Fibroblast of lung (primary cell): Measurements from ENCODE around the gene RPS29.

Experiments used
- EZH2 ChIP-seq: IDR thresholded peaks from 2 replicates; pipeline ENCODE4 v1.5.1; 2012; ENCODE audit warnings: low read length, control low read depth, mild to moderate bottlenecking; ENCODE audit errors: missing control alignments
- TF ChIP-seq, protein P1 (sequence below), 2 donors: IDR thresholded peaks in 1 of 2; conservative IDR thresholded peaks in 1 of 2; 1 replicate in 1 of 2; 2 replicates in 1 of 2; pipeline ENCODE4 v1.5.1; 2011 to 2012; ENCODE audit warnings: low read length in 2 of 2, control low read depth in 1 of 2, inconsistent platforms in 1 of 2, low read depth in 1 of 2, mild to moderate bottlenecking in 1 of 2

- TF ChIP-seq, protein P1, sequence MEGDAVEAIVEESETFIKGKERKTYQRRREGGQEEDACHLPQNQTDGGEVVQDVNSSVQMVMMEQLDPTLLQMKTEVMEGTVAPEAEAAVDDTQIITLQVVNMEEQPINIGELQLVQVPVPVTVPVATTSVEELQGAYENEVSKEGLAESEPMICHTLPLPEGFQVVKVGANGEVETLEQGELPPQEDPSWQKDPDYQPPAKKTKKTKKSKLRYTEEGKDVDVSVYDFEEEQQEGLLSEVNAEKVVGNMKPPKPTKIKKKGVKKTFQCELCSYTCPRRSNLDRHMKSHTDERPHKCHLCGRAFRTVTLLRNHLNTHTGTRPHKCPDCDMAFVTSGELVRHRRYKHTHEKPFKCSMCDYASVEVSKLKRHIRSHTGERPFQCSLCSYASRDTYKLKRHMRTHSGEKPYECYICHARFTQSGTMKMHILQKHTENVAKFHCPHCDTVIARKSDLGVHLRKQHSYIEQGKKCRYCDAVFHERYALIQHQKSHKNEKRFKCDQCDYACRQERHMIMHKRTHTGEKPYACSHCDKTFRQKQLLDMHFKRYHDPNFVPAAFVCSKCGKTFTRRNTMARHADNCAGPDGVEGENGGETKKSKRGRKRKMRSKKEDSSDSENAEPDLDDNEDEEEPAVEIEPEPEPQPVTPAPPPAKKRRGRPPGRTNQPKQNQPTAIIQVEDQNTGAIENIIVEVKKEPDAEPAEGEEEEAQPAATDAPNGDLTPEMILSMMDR (conservative IDR thresholded peaks at IDR 0.05 in 1 of 2, IDR thresholded peaks at IDR 0.05 in 1 of 2; ENCODE audit: low read depth in 1 of 2, low read length in 2 of 2) = no peak
- no peak for TF ChIP-seq EZH2
These were observed 37.2 kb upstream of the RPS29 start for GRCh38 chr14:49623387-49623786.
